ENCODE measurements around the gene PSMC2.

Gene PSMC2

GRCh38 chr7:103347507-103348267 lies at the start of gene PSMC2:
TSS of gene PSMC2 (plus strand) at chr7:103347643. CDS start at chr7:103347712, 69 bp downstream.
- H3K4me3 ChIP-seq (ENCODE audit: low read depth, low read length), result peak within 1 kb of the TSS; percentile 78
- DNase-seq (ENCODE audit: low read depth), result peak; percentile 83
- no peak for TF ChIP-seq CTCF (IDR thresholded peaks at IDR 0.05; ENCODE audit: low read depth, low read length, missing control alignments)

GRCh38 chr7:103297837-103298179 lies 49.6 kb upstream of the PSMC2 start:
- no peak for TF ChIP-seq CTCF (IDR thresholded peaks at IDR 0.05; ENCODE audit: low read depth, low read length, missing control alignments)
- peak overlapping the region; percentile 70 for H3K4me3 ChIP-seq (ENCODE audit: low read depth, low read length)
- no peak for DNase-seq (ENCODE audit: low read depth)

- H3K4me3 ChIP-seq (ENCODE audit: low read depth, low read length), result no peak overlapping the region
- no peak for DNase-seq (ENCODE audit: low read depth)
- no peak for TF ChIP-seq CTCF (IDR thresholded peaks at IDR 0.05; ENCODE audit: low read depth, low read length, missing control alignments)
These were observed 47.8 kb upstream of the PSMC2 start for GRCh38 chr7:103299660-103300059.

GRCh38 chr7:103301441-103301840 lies 46.0 kb upstream of the PSMC2 start:
- TF ChIP-seq CTCF (IDR thresholded peaks at IDR 0.05; ENCODE audit: low read depth, low read length, missing control alignments), result no peak
- no peak for DNase-seq (ENCODE audit: low read depth)
- no peak overlapping the region for H3K4me3 ChIP-seq (ENCODE audit: low read depth, low read length)

- no peak for DNase-seq (ENCODE audit: low read depth)
- H3K4me3 ChIP-seq (ENCODE audit: low read depth, low read length), result no peak overlapping the region
- TF ChIP-seq CTCF (IDR thresholded peaks at IDR 0.05; ENCODE audit: low read depth, low read length, missing control alignments), result no peak
These were observed 39.8 kb upstream of the PSMC2 start for GRCh38 chr7:103307503-103308231.

- no peak overlapping the region for H3K4me3 ChIP-seq (ENCODE audit: low read depth, low read length)
- TF ChIP-seq CTCF (IDR thresholded peaks at IDR 0.05; ENCODE audit: low read depth, low read length, missing control alignments), result no peak
- DNase-seq (ENCODE audit: low read depth), result no peak
These were observed 32.6 kb upstream of the PSMC2 start for GRCh38 chr7:103314852-103315251.
